GM03348 (cell line): ENCODE data around the gene ZNF608.

ENCODE experiments used
- DNase-seq: peaks from one replicate; pipeline ENCODE4 v3.0.0; 2012; ENCODE audit warnings: low spot score

Gene ZNF608

DNA sequence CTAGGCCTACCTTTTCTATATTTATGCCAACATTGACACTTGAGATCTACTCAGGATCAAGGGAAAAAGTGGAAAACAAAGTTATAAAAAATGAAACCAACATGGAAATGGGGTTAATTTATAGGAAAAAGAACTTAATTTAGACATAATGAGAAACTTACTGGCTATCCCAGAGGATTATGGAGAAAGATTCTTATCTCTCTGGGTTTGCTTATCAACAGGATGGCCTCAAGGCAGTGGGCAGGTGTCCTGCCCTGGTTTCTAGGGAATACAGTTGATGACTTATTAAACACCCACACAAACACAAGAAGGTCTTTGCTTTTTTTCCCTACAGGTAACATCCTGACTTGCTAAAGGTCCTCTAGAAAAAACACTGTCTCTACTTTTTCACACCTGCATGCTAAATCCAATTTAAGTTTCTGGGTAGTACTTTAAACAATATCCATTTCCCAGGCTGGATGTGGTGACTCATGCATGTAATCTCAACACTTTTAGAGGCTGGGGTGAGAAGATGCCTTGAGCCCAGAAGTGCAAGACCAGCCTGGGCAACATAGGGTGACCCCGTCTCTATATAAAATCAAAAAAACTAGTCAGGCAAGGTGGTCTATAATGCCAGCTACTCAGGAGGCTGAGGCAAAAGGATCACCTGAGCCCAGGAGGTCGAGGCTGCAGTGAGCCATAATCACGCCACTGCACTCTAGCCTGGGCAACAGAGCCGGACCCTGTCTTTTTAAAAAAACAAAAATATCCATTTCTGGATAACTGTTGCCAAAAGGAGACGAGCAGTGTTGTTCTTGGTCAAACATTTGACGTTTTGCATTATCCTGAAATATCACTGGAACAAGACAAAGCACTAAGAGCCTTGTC, 6.6 kb upstream of the ZNF608 start:
- DNase-seq = no peak

DNA sequence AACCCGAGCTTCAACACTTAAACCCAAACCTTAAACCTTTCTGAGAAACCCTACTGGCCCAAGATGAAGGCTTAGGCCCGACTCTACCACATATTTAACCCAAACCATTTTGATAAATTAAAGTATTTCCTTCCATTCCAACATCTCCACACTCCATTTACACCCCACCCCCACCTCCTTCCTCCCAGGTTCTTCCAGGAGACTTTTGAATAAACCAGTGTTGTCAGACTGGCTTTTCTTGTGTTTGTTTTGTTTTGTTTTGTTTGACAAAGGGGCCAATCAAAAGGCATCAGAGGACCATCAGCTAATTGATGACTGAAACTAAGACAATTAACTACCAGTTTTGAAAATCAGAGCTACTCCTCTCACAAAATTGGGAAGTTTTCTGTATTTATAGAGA, 4.6 kb upstream of the ZNF608 start:
- DNase-seq = no peak

DNA sequence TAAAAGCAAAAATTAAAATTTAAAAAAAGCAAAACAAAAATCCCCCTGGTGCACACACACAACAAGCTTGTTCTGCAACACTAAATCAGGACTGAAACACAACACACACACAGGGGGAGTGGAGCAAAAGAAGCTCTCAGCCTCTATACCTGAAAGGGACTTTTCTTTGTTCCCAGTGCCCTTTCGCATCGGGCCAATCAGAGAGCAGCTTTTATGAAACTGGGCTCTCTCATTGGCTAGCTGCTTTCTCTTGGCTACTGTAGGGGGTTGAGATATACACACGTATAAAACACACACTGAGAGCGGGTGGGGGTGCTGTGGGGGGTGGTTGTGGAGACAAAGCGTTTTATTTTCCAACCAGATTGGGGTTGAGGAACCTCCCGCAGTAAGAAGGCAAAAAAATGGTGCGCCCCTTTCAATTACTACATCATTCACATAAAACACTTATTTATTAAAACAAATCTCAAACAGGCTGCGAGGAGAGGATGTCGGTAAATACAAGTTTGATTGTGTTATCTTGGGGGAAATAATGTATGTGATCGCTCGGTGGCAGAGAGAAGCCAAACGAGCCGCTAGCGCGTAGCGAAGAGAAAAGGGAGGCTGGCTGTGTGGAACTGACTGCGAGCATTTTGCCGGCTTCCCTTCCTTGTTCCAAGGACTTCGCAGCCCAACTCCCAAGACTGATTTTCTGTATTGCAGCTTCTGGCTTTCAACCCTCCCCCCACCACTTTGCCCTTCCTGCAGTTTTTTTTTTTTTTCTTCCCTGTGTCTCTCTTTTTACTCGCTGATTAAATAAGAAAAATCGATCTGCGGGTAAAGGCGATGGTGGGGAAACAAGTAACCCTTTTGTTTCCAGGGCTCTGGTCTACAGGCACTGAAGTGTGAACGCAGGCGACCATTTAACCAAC, 2.5 kb upstream of the ZNF608 start:
- peak; percentile 60 for DNase-seq

GRCh38 chr5:124747791-124748686, 1.6 kb upstream of the ZNF608 start:
- no peak for DNase-seq

DNA sequence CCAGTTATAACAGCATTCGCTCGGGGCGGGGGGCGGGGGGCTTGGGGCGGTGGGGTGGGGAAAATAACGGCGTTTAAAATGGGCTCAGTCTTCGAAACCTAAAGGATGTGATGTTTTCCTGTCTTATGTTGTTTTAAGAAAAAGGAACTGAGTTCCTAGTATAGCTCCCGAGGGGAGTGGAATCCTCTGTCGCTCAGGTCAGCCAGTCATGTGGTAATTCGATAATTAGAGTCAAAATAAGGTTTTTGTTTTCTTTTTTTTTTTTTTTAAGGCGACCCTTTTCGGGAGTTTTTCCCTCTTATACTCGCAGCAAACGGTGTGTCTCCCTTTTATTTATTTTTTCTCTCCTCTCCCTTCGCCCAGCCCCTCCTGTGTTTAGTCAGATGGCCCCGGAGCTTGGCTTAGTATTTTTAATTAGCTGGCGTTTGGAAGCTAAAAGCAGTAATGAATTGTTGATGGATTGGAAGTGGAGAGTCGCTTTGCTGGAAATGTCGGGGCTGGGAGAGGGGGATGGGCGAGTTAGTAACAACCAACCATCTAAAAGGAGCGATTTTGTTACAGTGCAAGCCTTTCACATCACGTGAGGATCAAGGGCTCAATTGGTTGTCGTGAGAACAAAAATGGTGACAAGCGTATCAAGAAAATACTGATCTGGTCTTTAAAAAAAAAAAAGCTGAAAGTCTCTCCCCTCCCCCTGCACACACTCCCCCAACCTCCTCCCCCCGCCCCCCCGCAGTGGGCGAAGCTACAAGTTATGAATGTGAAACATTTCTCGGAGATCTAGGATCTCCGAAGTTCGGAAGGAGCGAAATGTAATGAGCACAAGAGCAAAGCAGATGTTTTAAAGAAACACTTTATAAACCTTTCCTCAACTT, 714 bp upstream of the ZNF608 start:
- no peak for DNase-seq

DNA sequence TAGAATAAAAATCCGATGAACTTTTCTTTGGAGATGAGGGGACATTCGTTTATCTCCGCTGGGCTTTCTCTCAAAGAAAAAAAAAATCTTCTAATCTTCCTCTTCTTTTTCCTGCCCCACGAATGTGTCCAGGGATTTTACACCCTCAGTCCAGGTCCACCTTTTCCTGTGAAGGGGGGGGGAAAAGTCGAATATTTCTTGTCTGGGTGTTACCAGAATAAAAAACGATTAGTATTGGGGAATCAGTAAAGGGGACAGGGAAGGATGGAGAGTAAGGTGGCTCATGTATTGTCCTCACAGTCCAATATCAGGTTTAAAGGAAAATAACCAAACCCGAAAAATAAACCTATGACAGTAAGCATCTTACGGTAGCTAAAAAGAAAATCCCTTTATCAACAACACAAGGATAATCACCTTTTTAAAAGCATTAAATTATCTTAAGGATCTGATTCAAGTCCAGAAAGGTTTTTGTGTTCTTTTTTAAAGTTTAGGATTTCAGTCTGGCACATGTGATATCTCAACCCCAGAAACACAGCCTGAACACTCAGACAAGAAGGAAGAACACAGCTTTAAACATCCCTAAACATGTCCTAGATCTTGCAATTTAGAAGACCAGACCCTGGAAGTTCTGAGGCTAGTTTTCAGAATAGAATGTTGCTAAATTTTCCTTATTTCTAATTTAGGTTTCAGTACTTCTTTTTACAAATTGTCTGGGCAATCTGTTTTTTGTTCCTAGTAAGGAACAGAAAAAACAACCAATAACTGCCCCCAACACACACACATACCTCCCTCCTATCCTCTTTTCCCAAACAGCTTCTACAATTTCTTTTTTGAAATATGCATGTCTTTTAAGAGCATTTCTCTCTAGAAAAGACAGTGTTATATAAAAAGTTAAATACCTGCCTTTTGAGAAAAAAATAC, 1.2 kb downstream of the ZNF608 start:
- no peak for DNase-seq

GRCh38 chr5:124744170-124744971, 2.1 kb downstream of the ZNF608 start:
- DNase-seq = no peak

GRCh38 chr5:124743602-124744169, 2.8 kb downstream of the ZNF608 start:
- no peak for DNase-seq

DNA sequence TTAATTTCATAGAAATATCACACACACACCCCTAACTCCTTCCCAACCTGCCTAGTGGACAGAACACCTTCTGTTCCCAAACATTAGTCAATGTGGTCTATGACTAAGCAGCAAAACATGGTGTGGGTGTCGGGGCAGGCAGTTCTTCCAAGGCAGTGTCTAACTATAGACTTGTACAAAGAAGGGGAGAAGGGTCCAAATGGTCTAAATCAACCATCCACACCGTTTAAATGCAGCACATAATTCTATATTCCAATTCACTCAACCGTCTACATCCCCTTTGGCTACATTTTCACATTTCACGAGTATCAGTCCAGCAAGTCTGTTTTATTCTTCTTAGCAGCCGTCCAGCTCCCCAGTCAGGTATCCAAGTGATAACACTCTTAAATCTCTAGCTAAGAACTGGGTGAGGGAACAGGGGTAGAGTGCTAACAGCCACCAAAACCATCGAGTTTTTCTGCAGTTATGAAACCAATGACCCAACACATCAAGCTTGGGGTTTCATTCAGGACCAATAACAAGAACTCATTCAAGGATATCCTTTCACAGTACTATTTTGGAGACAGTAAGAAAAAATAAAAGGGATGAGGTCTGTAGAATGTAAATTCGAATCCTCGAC, 3.3 kb downstream of the ZNF608 start:
- no peak for DNase-seq

DNA sequence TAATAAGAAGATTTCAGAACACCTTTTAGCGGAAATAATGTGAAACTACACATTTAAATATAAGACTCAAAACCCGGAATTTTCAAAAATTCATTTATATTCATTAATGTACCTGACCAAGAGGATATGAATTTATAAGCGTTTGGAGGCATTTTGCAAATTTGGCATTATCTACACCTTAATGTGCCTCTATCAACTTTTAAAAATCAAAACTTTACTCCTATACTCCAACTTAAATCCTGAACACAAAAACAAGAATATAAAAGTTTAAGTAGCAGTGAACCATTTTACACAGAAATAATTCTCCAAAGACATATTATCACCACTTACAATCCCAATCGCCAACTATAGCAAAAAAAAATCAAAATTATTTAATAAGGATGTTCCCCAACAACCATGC, 3.9 kb downstream of the ZNF608 start:
- DNase-seq = no peak

- peak; percentile 65 for DNase-seq
Observed at GRCh38 chr5:124741711-124742496, 4.5 kb downstream of the ZNF608 start.

GRCh38 chr5:124740991-124741583, 5.4 kb downstream of the ZNF608 start:
- no peak for DNase-seq

GRCh38 chr5:124740071-124740470, 6.4 kb downstream of the ZNF608 start:
- no peak for DNase-seq

DNA sequence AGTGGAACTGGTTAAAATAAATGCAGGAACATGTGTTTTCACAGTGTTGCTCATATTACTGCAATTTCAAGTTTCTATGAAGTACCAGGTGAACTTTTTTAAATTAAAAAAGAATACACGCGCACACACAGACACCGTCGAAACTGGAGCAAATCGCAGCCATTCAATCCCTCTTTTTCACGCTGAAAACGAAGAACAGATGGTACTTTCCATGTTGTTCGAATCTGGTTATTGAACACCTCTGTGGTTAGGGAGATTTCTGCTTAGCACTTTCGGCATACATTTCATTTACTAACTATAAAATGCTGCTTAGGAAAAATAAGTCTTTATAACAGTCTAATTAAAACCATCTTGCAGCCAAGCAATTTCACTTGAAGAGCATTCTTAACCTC, 6.8 kb downstream of the ZNF608 start:
- no peak for DNase-seq

DNA sequence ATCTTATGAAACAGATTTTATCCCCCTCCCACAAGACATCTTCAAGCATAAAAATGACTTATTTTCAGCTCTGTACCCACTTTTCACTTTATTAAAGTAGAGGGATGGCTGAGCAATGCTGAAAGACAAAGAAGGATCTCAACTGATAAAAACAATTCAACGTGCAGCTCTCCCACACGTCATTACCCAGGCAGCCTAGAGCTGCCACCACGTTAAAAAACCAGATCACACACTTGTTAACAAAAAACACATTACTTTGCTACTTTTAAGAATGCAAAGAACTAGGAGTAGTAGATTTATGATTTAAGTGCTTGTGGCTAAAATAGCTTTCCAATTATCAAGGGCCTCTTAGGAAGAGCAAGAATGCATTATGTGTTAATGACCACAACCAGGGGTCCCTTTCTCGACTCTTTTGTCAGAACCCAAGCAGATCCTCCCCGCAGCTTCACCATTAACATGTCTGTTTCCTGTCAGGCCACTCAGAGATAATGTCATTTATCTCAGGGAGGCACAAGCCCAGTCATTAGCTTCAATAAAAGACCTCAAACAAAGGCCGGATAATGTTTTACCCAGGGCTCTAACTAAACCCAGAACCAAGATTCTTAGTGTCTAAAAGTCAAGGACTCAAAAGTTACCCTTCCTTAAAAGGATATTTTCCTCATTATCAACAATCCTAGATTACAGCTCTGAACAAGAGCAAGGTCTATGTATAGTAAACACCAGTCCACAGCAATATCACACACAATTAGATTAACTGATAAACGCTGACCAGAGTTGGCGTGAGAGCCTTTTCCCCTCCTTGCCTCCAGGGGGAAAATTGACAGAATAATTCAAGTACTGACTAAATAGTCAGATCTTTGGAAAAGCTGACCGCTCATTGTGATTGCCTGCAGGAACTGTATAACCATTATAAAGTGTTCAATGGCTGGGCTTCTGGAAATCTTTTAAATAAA, 7.5 kb downstream of the ZNF608 start:
- DNase-seq = no peak

GRCh38 chr5:124737651-124738050, 8.8 kb downstream of the ZNF608 start:
- no peak for DNase-seq
